Measurements from ENCODE around the gene GIMAP1.

DNA sequence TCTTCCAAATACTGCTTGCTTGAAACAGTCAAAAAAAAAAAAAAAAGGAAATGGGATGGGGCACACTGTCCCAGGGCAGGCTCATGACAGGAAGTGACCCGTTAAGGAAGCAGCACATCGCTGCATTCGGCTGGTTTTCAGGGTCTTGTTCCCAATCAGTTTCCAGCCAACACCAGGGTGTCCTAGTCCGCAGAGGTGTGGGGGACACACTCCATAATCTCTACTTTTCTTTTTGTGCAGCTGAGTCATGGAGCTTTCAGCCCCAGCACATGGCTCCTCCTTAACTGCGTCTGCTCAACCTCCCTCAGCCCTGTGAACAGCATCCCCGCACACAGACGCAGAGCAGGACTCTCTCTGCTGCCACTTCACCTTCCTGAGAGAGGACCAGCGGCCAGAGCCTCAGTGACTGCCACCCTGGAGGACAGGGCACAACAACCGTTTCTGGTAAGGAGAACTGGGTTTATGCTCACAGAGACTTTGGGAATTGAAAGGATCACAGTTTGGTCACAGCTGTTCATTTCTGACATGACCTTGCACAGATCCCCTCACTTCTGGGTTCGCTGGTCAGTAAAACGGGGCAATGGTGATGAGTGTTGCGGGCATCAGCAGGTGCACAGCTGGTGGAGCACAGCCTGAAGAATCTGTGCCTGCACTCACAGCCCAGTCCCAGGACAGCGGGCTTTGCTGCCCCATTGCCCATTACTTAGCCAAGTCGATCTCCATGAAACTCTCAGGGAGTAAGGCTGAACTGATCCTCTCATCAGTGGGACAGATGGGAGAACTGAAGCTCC, 21.0 kb downstream of the GIMAP1 start, which contains the start of gene GIMAP5:
- TF ChIP-seq, protein P1, sequence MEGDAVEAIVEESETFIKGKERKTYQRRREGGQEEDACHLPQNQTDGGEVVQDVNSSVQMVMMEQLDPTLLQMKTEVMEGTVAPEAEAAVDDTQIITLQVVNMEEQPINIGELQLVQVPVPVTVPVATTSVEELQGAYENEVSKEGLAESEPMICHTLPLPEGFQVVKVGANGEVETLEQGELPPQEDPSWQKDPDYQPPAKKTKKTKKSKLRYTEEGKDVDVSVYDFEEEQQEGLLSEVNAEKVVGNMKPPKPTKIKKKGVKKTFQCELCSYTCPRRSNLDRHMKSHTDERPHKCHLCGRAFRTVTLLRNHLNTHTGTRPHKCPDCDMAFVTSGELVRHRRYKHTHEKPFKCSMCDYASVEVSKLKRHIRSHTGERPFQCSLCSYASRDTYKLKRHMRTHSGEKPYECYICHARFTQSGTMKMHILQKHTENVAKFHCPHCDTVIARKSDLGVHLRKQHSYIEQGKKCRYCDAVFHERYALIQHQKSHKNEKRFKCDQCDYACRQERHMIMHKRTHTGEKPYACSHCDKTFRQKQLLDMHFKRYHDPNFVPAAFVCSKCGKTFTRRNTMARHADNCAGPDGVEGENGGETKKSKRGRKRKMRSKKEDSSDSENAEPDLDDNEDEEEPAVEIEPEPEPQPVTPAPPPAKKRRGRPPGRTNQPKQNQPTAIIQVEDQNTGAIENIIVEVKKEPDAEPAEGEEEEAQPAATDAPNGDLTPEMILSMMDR (IDR thresholded peaks at IDR 0.05) = no peak
- peak in 2 of 3 donors; percentile 14 to 46 for TF ChIP-seq POLR2A (IDR thresholded peaks at IDR 0.05)

Data from body of pancreas (tissue), 4 donors.